ENCODE measurements around the gene CDKN1C.

Gene CDKN1C

DNA sequence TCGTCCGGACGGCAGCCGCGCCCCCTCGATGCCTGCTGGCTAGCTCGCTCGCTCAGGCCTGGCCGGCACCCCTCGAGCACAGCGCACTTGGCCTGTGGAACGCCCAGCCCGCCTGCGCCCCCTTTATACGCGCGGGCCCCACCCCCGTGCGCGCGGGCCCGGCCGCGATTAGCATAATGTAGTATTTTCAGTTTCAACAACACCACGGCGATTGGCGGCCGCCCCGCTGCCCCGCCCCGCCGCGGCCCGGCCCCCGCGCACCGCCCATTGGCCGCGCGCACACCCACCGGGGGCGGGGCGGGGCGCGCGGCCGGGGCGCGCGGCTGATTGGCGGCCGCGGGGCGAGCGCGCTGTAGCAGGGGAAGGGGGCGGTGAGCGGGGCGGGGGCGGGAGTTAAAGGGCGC is at the start of gene CDKN1C:
Gene CDKN1C (minus strand): TSS at position 98 of the 404 bp plus-strand sequence. CDS start 319 bp downstream, outside the sequence.
- ATAC-seq = peak; percentile 88

DNA sequence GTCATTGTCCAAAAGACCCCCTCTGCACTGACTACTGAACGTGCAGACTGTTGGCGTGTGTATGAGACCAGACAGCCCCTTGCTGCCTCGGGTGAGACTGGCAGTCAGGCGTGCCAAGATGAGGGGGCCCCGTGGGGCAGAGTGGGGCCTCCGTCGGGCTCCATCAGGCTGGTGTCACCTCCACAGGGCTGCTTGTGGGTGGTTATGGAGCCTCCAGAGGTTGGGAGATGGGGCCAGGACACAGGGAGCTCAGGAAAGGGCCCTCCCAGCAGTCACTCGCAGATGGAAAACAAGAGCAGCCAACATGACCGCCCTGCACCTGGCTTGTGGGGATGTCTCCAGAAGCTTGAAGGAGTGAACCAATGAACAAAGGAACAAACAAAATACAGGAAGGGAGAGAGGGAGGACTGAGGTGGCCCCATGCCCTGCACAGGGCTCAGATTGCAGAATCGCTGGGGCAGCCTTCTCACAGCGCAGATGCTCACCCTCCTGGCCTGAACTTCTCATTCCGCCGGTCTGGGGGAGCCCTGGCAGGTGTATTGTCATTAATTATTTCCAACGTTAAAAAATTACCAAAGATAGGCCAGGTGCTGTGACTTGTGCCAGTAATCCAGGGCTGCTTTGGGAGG is 49.1 kb upstream of the CDKN1C start:
- ATAC-seq = no peak

DNA sequence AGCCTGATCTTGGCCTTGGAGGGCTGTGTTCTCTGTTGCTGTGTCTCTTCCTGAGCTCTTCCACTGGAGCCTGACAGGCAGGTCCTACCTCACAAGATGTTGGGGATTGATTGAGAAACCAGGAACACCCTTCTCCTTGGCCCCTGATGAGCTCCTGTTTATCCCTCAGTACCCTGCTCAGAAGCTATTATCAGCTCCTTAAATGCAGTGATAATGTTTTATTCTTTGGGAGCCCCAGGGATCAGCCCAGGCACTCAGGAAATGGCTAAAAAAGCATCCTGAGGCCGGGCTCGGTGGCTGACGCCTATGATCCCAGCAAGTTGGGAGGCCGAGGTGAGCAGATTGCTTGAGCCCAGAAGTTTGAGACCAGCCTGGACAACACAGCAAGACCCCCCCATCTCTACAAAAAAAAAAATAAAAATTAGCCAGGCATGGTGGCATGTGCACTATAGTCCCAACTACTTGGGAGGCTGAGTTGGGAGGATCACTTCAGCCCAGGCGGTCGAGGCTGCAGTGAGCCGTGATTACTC is 48.5 kb upstream of the CDKN1C start:
- no peak for ATAC-seq

DNA sequence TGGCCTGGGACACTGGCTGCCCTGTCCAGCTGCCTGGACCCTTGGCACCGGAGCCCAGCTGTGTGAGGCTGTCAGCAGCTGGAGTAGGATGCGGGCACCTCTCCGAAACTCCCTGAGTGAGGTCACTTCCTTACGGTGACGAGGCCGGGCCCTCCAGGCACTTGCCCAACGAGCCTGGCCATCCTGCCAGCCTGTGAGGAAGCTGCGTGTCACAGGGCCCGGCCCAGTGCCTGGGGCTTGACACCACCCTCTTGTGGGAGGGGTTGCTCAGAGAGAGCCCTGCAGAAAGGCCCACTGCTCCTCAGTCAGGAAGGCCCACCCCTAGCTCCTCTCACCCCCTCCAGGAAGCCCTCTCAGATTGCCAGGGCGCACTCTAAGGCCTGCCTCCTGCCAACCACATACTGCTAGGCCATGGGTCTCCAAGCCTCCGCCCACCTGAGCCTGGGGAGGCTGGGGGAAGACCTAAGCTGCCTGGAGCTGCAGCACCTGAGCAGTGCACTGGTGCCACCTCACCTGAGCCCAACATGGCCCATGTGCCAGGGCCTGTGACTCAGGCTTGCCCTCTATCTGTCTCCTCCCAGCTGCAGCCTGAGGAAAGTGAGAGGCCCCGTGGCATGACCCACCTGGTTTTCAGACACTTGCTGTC is 47.9 kb upstream of the CDKN1C start:
- peak; percentile 47 to 60 for ATAC-seq

DNA sequence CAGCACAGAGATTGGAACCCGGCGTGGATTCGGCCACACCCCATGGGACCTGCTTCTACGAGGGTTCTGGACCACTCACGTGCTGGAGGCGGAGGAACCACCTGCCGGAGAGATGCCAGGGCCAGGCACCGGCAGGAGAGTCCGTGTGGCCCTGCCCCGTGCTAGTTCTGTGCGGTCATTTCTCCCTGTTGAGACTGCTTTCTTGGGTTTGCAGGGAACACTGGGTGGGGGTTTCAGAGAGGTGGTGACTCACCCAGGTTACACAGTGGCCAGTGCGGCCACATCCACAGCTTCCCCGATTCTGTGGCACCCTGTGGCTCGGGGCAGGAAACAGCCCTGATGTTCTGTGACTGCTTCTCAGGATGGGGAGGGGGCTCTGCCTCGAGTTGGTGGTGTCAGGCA is 47.3 kb upstream of the CDKN1C start:
- ATAC-seq = no peak

DNA sequence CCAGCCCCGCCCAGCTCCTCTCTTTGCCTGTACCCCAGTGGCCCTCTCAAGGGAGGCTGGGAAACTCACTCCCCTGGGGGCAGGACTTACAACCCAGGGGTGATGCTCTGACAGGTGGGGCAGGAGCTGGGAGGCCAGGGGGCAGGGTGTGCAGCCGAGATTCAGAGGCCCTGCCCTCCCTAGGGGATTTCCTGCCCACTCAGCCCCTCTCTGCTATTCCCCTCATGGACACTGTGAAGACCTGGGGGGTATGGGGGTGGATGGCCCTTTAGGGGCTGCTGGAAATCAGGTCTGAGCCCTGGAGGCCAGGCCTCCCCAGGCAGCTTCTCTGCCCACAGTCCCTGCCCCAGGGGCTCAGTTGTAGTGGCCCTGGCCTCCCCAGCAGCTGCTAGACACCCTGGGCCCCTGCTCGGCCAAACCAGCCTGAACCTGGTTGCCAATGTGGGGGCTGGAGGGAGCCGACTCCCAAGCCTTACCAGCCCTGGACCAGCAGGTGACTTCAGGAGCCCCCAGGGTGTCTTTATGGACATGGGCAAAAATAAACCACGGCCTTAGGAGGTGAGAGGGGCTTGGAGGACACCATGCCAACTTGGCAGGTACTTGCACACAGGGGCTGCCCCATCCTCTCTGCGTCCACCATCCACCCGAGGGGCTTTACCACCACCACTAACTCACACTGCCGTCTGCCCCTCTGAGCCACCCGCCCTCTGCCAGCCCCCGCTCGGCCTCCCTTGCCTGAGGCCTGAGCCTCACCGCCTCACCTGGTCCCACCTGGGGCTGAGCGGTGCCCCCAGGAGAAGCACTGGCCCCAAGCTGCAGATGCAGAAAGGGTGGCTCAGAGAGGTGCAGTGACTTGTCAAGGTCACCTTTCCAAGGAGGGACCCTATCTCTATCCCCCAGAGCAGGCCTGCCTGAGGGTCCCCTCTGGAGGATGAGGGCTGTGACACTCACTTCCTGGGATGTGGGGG is 46.5 kb upstream of the CDKN1C start:
- ATAC-seq = no peak

DNA sequence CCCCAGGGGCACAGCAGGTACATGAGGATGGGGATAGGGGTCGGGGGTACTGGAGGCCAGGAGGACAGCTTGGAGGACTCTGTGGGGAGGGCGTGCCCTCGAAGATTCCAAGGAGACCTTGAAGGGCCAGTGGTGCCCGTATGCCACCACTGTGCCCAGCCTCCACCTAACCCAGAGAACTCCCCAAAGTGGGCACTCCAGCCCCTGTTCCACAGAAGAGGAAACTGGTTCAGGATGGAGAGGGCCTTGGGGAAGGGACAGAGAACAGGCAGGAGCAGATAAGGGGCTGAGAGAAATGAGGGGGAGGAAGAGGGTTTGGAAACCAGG is 45.8 kb upstream of the CDKN1C start:
- ATAC-seq = no peak

DNA sequence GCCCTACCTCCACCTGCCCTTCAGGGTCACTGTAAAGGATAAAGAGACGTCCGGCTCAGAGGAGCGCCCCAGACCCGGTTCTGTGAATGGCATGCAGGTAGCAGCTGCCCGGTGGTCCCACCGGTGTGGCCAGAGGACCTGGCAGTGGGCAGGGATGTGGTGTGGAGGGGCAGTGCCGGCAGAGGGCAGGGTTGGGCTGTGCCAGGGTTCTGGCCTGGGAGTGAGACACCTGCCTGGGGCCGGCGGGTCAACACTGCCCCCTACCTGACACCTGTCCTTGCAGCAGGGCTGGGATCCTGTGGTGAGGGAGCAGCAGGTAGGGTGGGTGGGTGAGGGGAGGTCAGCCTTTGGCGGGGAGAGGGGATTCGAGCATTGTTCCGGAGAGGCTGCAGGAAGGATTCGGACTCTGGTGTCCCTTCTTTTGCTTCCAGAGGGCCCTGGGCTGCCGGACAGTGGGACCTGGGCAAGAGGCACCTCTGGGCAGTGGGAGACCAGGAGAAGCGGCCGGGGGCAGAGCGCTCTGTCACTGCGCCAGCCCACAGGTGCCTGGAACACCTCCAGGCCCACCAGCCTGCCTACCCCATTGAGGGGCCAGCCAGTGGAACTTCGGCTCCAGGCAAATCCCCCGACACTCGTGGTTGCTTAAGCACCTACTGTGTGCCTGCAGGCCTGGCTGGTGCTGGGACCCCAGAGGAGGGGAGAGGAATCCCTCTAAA is 45.3 kb upstream of the CDKN1C start:
- ATAC-seq = peak; percentile 9 to 25

DNA sequence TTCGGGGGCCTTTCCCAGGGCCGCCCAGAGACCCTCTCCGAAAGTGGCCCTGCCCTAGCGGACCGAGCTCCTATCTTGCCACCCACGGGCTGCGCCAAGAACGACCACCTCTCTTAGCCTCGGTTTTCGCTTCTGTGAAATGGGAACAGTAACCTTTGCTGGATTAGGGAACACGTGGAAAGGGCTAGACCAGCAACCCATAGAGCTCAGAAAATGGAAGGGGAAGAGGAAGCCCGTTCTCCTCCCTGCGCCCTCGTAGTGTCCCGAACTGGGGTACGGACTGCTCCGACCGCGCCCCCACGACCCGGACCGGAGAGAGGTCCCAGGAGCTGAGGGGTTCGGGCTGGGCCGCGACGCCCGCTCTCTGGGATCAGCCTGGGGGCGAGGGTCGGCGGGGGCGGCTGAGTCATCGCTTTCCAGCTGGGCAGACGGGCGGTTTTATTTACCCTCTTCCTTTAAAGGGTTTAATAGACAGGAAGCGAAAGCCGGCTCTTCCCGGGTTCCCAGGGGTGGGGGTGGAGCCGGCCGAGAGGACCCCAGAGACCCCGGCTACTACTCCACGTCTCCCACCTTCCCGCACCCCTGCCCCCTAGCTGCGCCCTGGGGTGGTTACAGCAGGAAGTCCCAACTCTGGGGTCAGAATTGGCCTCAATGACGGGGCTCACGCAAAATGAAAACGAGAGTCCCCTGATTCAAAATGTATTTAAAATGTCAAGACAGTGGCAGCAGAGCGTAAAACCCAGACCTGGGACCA is 44.6 kb upstream of the CDKN1C start:
- ATAC-seq = peak; percentile 25 to 29

DNA sequence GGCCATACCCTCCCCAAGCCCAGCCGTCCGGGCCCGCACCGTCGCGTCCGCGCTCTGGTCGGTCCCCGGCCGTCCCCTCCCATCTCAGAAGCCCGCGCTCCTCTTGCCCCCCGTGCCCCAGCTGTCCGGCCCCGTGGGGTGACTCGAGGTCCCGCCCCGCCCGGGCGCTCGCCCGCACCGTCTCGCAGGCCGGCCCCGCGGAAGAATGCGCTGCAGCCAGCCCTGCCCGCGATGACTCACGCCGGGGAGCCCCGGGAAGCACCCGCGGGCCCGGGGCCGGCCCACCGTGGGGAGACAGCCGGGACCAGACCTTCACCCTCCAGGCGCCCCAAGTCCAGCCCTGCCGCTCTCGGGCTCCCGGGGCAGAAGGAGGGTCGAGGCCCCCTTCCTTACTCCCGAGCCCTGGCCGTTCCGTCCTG is 44.0 kb upstream of the CDKN1C start:
- ATAC-seq = peak; percentile 23 to 39

DNA sequence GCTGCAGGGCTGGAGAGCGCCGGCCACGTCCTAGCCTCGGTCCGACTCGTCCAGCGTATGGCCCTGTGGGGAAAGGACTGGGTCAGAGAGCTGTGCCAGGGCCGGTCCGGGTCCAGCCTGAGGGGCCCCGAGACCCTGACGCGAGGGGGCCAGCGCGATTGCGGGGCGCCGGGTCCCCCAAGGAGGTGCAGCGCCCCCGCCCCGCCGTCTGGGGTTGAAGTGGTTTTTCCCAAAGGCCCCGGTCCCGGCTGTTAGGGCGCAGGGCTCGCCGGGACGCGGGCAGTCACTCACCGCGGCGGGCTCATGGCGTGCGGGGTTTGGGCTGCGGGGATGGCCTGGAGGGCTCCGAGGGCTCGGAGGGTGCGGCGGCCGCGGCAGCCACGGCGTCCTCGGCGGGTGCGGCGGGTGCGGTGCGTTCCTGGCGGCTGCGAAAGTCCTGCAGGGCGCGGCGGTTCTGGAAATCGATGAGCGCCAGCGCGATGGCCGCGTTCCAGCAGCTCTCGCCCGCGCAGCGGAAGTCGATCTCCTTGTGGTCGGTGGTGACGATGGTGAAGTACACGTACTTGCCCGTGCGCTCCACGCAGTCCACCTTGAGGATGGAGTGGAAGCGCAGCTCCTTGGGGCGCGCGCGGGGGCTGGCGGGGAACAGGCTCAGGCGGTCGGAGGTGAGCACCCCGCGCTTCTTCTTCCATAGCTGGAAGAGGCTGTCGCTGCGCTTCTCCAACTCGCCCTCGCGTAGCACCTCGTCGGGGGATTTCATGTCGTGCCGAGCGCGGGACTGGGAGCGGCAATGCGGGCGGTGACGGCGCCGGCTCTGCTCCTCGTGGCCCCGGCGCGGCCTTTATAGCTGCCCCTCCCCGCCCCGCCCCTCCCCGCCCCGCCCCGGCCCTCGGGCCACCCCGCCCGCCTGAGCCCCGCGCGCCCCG is 43.3 kb upstream of the CDKN1C start, which contains the start of gene PHLDA2:
Gene PHLDA2 (minus strand): TSS at position 816 of the 926 bp plus-strand sequence. CDS start 56 bp downstream, at position 760.
- ATAC-seq = peak; percentile 55

DNA sequence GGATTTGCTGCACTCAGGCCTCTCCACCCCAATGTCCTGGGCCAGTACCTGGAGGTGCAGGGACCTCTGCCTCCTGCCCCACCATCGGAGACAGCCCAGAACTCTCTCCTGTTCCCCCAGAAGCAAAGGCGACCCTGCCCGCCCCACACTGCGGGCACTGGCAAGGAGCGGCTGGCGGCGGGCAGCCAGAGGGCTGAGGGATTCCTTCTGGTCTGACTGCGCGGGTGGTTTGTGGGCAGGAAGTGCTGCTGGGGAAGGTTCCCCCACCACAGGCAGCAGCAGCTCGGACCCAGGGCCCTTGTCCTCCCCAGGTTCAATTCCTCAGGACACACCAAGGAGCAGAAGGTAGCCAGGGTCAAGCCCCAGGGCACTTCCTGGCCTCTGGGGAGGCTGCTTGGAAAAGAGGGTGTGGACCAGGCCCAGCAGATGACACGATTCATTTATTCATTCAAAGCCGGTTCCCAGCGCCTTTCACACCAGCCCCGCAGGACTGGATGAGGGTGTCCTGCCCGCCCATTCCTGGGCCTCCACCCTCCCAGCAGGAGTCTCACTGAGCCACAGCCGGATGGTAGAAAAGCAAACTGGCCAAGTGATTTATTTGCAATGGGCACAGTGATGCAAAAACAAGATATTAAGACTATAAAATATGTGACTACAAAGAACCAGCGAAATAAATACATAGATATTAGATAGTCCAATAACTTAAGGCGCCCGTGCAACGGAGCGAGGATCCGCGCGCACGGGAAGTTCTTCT is 42.5 kb upstream of the CDKN1C start:
- ATAC-seq = no peak

DNA sequence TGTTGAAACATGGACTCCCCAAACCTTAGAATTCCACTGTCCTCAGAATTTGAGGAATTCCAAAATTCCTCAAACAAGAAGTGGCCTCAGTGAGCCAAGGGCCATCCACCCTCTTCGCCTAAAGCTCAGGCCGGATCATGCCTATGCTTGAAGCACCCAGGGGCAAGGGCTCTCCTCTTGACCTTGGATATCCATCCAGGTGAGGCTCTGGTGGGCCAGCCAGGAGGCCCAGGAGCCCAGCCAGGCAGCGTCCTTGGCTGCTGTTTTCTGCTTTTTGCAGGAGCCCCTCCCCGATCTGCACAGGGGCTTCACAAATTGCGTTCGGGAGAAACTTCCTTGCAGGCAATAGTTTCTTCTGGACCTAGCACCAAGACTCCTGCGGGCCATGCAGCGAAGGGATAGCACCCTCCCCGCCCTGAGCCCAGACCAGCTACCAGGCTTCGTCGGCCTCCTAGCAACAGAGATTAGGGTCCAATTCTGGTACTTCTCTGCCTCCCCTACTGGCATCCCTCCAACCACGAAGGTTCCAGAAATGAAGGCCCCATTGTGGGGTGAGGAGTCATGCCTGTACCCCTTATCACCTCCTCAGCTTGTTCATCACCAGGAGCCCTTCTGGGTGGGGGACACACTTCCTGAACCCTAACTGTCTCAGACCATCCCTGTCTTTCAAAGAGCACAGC is 41.7 kb upstream of the CDKN1C start:
- no peak for ATAC-seq

DNA sequence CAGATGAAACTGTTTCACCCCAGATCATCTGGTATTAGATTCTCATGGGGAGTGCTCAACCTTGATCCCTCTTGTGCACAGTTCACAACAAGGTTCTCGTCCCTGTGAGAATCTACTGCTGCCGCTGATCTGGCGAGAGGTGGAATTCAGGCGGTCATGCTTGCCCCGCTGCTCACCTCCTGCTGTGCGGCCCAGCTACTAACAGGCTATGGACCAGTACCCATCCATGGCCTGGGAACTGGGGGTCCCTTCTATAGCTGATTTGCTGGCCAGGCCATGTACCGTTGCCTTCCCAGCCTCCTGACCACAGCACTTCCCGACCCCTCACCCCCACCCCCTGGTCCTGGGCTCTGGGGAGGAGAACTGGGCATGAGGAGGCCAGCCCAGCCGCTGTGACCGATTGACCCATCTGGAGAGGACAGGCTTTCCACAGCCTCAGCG is 41.1 kb upstream of the CDKN1C start:
- ATAC-seq = no peak

DNA sequence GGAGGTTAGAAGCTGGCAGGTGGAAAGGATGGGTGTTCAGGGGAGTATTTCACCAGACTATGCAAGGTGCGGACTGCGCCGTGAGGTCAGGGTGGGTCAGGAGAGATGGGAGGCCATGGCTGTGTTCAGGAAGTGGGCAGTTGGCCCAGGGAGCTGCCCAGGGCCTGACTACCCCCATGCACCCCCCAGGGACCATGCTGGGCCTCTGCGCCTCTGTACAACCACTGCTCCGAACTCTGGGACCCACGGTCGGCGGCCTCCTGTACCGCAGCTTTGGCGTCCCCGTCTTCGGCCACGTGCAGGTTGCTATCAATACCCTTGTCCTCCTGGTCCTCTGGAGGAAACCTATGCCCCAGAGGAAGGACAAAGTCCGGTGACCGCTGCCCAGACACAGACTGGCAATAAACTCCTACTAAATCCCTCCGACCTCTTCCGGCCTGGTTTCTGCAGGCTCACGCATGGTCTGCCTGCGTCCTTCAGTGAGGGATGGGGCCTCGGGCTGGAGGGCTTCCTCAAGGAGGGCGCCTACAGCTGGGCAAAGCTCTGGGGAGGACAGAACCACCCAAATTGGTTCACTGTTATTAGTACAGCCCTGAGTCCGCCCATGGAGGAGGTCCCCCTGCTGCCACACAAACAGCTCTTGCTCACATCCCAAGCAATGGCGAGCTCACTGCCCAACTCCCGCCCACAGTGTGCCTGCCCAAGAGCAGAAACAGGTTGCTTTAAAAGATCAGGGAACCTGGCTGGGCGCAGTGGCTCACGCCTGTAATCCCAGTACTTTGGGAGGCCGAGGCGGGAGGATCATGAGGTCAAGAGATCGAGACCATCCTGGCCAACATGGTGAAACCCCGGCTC is 39.5 kb upstream of the CDKN1C start:
- ATAC-seq = no peak

DNA sequence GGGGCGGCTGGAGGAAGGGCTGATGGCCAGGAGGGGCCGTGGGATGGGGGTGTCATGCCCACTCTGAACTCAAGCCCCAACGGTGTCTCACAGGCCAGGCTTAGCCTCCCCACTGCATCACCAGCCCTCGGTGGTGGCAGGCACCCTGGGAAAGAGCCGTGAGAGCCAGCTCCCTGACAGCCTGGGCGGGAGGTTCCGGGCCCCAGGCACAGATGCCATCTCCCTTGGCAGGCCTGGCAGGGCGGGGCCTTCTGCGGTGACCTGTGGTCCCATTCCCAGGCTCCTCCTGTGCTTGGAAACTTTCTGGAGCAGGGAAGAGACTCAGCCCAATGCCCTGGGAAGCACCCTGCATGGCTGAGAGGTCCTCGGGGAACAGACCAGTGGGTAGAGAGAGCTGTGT is 38.8 kb upstream of the CDKN1C start:
- ATAC-seq = no peak

DNA sequence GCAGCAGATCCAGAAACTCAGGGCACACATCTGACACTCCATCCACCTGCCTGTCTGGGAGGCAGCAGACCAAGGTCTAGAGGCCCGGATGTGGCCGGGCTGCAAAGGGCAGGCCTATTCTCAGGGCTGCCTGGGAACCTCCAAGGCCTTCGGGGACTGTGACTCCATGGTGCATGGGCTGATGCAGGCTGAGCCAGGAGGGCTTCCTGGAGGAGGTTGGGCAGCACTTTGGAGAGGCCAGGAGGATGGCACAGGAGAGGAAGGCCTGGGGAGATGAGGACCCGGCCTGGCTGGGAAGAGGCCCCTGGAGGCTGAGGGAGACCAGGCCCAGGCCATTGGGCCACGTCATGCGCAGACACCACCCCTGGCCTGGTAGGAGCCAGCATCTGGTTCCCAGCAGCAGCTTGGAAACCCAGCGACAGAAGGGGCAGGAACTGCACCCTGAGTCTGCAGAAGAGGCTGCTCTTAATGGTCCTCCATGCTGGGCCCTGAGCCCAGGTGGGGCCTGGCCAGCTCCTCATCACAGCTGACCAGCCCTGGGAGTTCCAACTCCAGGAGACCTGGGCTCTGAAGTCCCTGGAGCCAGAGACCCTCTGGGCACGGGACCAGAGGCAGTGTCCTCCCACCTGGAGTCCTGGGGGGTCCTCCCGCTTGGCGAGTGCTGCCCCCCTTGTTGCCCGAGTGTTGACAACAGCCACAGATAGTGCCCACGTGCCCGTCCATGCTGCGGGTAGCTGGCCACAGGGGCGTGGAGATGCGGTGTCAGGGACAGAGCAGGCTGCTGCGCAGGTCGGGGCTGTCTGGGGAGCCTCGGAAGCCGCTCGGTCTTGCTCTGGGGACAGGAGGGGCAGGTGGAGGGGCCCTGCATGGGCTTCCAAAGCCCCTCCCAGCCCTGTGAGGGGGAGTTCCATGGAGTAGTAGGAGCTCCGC is 38.1 kb upstream of the CDKN1C start:
- ATAC-seq = no peak
